Nephron (organoid): Measurements from ENCODE around the gene C1QTNF1.

Experiments
- H3K27ac Mint-ChIP-seq, 3 experiments: 2 replicates each; pipeline ENCODE4 v1.8.0; 2020; ENCODE audit warnings: mixed read lengths in 3 of 3, mild to moderate bottlenecking in 2 of 3, moderate library complexity in 1 of 3
- H3K27me3 Mint-ChIP-seq: 2 replicates; pipeline ENCODE4 v1.8.0; 2021; ENCODE audit warnings: low read depth, mild to moderate bottlenecking, moderate library complexity, mixed read lengths
- H3K36me3 Mint-ChIP-seq: 2 replicates; pipeline ENCODE4 v1.8.0; 2020; ENCODE audit warnings: low read depth, mixed read lengths
- H3K4me1 Mint-ChIP-seq: 2 replicates; pipeline ENCODE4 v1.8.0; 2020; ENCODE audit warnings: mixed read lengths
- H3K4me3 Mint-ChIP-seq, 3 experiments: 2 replicates each; pipeline ENCODE4 v1.8.0; 2020; ENCODE audit warnings: mild to moderate bottlenecking in 3 of 3, mixed read lengths in 3 of 3, moderate library complexity in 2 of 3
- H3K9me3 Mint-ChIP-seq: 2 replicates; pipeline ENCODE4 v1.8.0; 2020; ENCODE audit warnings: mixed read lengths
- CTCF ChIP-seq, 3 experiments: fragments of 200-600 bp; sonication (generic); IDR thresholded peaks; one replicate each; pipeline ENCODE4 v1.5.0; 2021; ENCODE audit warnings: antibody characterized with exemption in 3 of 3; ENCODE audit not compliant: unreplicated experiment in 3 of 3

The C1QTNF1 gene

GRCh38 chr17:78995761-78996451, 28.1 kb upstream of the C1QTNF1 start:
- Mint-ChIP-seq H3K27me3 (no peaks in the 10 kb centered on the region), H3K27ac (no peak overlapping the region), H3K9me3 (no peaks in the 10 kb centered on the region), H3K36me3 (peaks cover 58% of the 10 kb centered on the region), H3K4me1 (peaks cover 6% of the 10 kb centered on the region), H3K4me3 (no peak overlapping the region)
- TF ChIP-seq CTCF (IDR thresholded peaks at IDR 0.05; ENCODE audit: unreplicated experiment in 3 of 3): no peak

- Mint-ChIP-seq H3K9me3 (no peaks in the 10 kb centered on the region), H3K36me3 (peaks cover 49% of the 10 kb centered on the region), H3K27me3 (no peaks in the 10 kb centered on the region), H3K27ac (no peak overlapping the region), H3K4me3 (no peak overlapping the region), H3K4me1 (peaks cover 6% of the 10 kb centered on the region)
- no peak for TF ChIP-seq CTCF (IDR thresholded peaks at IDR 0.05; ENCODE audit: unreplicated experiment in 3 of 3)
Measured at GRCh38 chr17:78996781-78997201, 27.2 kb upstream of the C1QTNF1 start.

- no peak overlapping the region for H3K4me3 Mint-ChIP-seq
- H3K27ac Mint-ChIP-seq: no peak overlapping the region
- peaks cover 6% of the 10 kb centered on the region for H3K4me1 Mint-ChIP-seq
- peaks cover 47% of the 10 kb centered on the region for H3K36me3 Mint-ChIP-seq
- no peak for TF ChIP-seq CTCF (IDR thresholded peaks at IDR 0.05; ENCODE audit: unreplicated experiment in 3 of 3)
- no peaks in the 10 kb centered on the region for H3K9me3 Mint-ChIP-seq
- H3K27me3 Mint-ChIP-seq: no peaks in the 10 kb centered on the region
Measured at GRCh38 chr17:78997231-78997741, 26.7 kb upstream of the C1QTNF1 start.

- Mint-ChIP-seq H3K36me3 (peaks cover 44% of the 10 kb centered on the region), H3K27me3 (no peaks in the 10 kb centered on the region), H3K27ac (no peak overlapping the region), H3K9me3 (no peaks in the 10 kb centered on the region), H3K4me3 (no peak overlapping the region), H3K4me1 (peaks cover 3% of the 10 kb centered on the region)
- TF ChIP-seq CTCF (IDR thresholded peaks at IDR 0.05; ENCODE audit: unreplicated experiment in 3 of 3): no peak
Measured at GRCh38 chr17:78997881-78998280, 26.1 kb upstream of the C1QTNF1 start.

- no peak overlapping the region for H3K27ac Mint-ChIP-seq
- H3K4me1 Mint-ChIP-seq: no peaks in the 10 kb centered on the region
- H3K9me3 Mint-ChIP-seq: no peaks in the 10 kb centered on the region
- no peak for TF ChIP-seq CTCF (IDR thresholded peaks at IDR 0.05; ENCODE audit: unreplicated experiment in 3 of 3)
- peaks cover 38% of the 10 kb centered on the region for H3K36me3 Mint-ChIP-seq
- H3K27me3 Mint-ChIP-seq: no peaks in the 10 kb centered on the region
- H3K4me3 Mint-ChIP-seq: no peak overlapping the region
Measured at GRCh38 chr17:78998311-78999055, 25.5 kb upstream of the C1QTNF1 start.
